ACC112 (cell line): ENCODE data around the gene PATJ.

Experiments
- H2AFZ ChIP-seq: fragments of 200-600 bp; sonication (generic); one replicate; pipeline ENCODE4 v1.6.0; 2017; ENCODE audit warnings: antibody characterized with exemption, low read length; ENCODE audit not compliant: unreplicated experiment
- H3K27ac ChIP-seq: fragments of 200-600 bp; sonication (generic); 2 replicates; pipeline ENCODE4 v1.5.1; 2014; ENCODE audit warnings: low read depth, mild to moderate bottlenecking, antibody characterized with exemption, low read length, moderate library complexity
- H3K27me3 ChIP-seq: fragments of 200-600 bp; sonication (generic); 2 replicates; pipeline ENCODE4 v1.6.1; 2014; ENCODE audit warnings: mild to moderate bottlenecking, antibody characterized with exemption, low read length, moderate library complexity, mixed read lengths; ENCODE audit not compliant: insufficient read depth
- H3K36me3 ChIP-seq: fragments of 200-600 bp; sonication (generic); 2 replicates; pipeline ENCODE4 v1.6.1; 2016; ENCODE audit warnings: mild to moderate bottlenecking, antibody characterized with exemption, low read length, moderate library complexity, mixed read lengths; ENCODE audit not compliant: insufficient read depth
- H3K4me1 ChIP-seq: fragments of 200-600 bp; sonication (generic); one replicate; pipeline ENCODE4 v1.6.1; 2016; ENCODE audit warnings: low read length, mixed read lengths; ENCODE audit not compliant: insufficient read depth, unreplicated experiment, control insufficient read depth
- H3K4me3 ChIP-seq: fragments of 200-600 bp; sonication (generic); 2 replicates; pipeline ENCODE4 v1.5.1; 2014; ENCODE audit warnings: mild to moderate bottlenecking, low read depth, low read length
- H3K79me2 ChIP-seq: fragments of 200-600 bp; sonication (generic); one replicate; pipeline ENCODE4 v1.6.0; 2016; ENCODE audit warnings: low read length; ENCODE audit not compliant: control insufficient read depth, unreplicated experiment, insufficient read depth

Gene PATJ

GRCh38 chr1:61950418-61950817 lies 208.1 kb downstream of the PATJ start:
- no peak overlapping the region for H3K27ac ChIP-seq
- H3K4me3 ChIP-seq = no peak overlapping the region
- no peaks in the 10 kb centered on the region for H3K79me2 ChIP-seq
- H3K36me3 ChIP-seq = no peaks in the 10 kb centered on the region
- H3K4me1 ChIP-seq = no peaks in the 10 kb centered on the region
- no peaks in the 10 kb centered on the region for H3K27me3 ChIP-seq
- H2AFZ ChIP-seq = no peak overlapping the region

- Histone ChIP-seq H3K4me1 (no peaks in the 10 kb centered on the region), H3K27me3 (no peaks in the 10 kb centered on the region), H3K4me3 (no peak overlapping the region), H3K36me3 (no peaks in the 10 kb centered on the region), H2AFZ (no peak overlapping the region), H3K27ac (no peak overlapping the region), H3K79me2 (no peaks in the 10 kb centered on the region)
Observed at GRCh38 chr1:61951731-61952580, 209.7 kb downstream of the PATJ start.

GRCh38 chr1:61952675-61953074 lies 210.4 kb downstream of the PATJ start:
- Histone ChIP-seq H3K27ac (no peak overlapping the region), H3K4me3 (no peak overlapping the region), H3K79me2 (no peaks in the 10 kb centered on the region), H3K36me3 (no peaks in the 10 kb centered on the region), H3K27me3 (no peaks in the 10 kb centered on the region), H2AFZ (no peak overlapping the region), H3K4me1 (no peaks in the 10 kb centered on the region)

- no peaks in the 10 kb centered on the region for H3K4me1 ChIP-seq
- H3K27me3 ChIP-seq = no peaks in the 10 kb centered on the region
- H3K79me2 ChIP-seq = no peaks in the 10 kb centered on the region
- H2AFZ ChIP-seq = no peak overlapping the region
- no peak overlapping the region for H3K27ac ChIP-seq
- H3K36me3 ChIP-seq = no peaks in the 10 kb centered on the region
- H3K4me3 ChIP-seq = no peak overlapping the region
Observed at GRCh38 chr1:61953076-61953789, 211.0 kb downstream of the PATJ start.

GRCh38 chr1:61953790-61954150 lies 211.5 kb downstream of the PATJ start:
- H3K79me2 ChIP-seq = no peaks in the 10 kb centered on the region
- H2AFZ ChIP-seq = no peak overlapping the region
- no peak overlapping the region for H3K4me3 ChIP-seq
- H3K4me1 ChIP-seq = no peaks in the 10 kb centered on the region
- no peak overlapping the region for H3K27ac ChIP-seq
- H3K27me3 ChIP-seq = no peaks in the 10 kb centered on the region
- no peaks in the 10 kb centered on the region for H3K36me3 ChIP-seq

GRCh38 chr1:61955261-61955660 lies 213.0 kb downstream of the PATJ start:
- Histone ChIP-seq H3K27ac (no peak overlapping the region), H3K79me2 (no peaks in the 10 kb centered on the region), H2AFZ (no peak overlapping the region), H3K4me3 (no peak overlapping the region), H3K27me3 (no peaks in the 10 kb centered on the region), H3K36me3 (no peaks in the 10 kb centered on the region), H3K4me1 (no peaks in the 10 kb centered on the region)

GRCh38 chr1:61956016-61956645 lies 213.9 kb downstream of the PATJ start:
- Histone ChIP-seq H3K36me3 (no peaks in the 10 kb centered on the region), H3K4me3 (no peak overlapping the region), H3K4me1 (no peaks in the 10 kb centered on the region), H2AFZ (no peak overlapping the region), H3K79me2 (no peaks in the 10 kb centered on the region), H3K27ac (no peak overlapping the region), H3K27me3 (no peaks in the 10 kb centered on the region)

GRCh38 chr1:61956784-61957183 lies 214.5 kb downstream of the PATJ start:
- Histone ChIP-seq H3K79me2 (no peaks in the 10 kb centered on the region), H3K27me3 (no peaks in the 10 kb centered on the region), H3K4me3 (no peak overlapping the region), H2AFZ (no peak overlapping the region), H3K27ac (no peak overlapping the region), H3K4me1 (no peaks in the 10 kb centered on the region), H3K36me3 (no peaks in the 10 kb centered on the region)

GRCh38 chr1:61961009-61961408 lies 218.7 kb downstream of the PATJ start:
- no peaks in the 10 kb centered on the region for H3K36me3 ChIP-seq
- no peaks in the 10 kb centered on the region for H3K27me3 ChIP-seq
- H3K27ac ChIP-seq = no peak overlapping the region
- no peaks in the 10 kb centered on the region for H3K79me2 ChIP-seq
- H3K4me1 ChIP-seq = no peaks in the 10 kb centered on the region
- H3K4me3 ChIP-seq = no peak overlapping the region
- no peak overlapping the region for H2AFZ ChIP-seq

GRCh38 chr1:61962631-61963030 lies 220.4 kb downstream of the PATJ start:
- H3K27me3 ChIP-seq = no peaks in the 10 kb centered on the region
- no peak overlapping the region for H2AFZ ChIP-seq
- H3K36me3 ChIP-seq = no peaks in the 10 kb centered on the region
- no peak overlapping the region for H3K4me3 ChIP-seq
- no peaks in the 10 kb centered on the region for H3K4me1 ChIP-seq
- H3K79me2 ChIP-seq = no peaks in the 10 kb centered on the region
- no peak overlapping the region for H3K27ac ChIP-seq
